Measurements from ENCODE around the gene ATP2B2. TPM values are rescaled to one million over a fixed set of nuclear protein-coding genes. Genes with fewer than 3 reads are reported as not detected.

ATP2B2 gene
- polyA plus RNA-seq, 2 of the 4 experiments (the other 2 are of a cell fraction) = 0.03 to 0.04 TPM

GRCh38 chr3:10327592-10327991 lies 177.8 kb downstream of the ATP2B2 start (continued):
- TF ChIP-seq BCL3 (IDR thresholded peaks at IDR 0.05) = no peak

- TF ChIP-seq HES2 (IDR thresholded peaks at IDR 0.05) = no peak
- peak in 1 of 2 experiments; percentile 47; a peak in 2 of 5 replicates for TF ChIP-seq RAD21 (conservative IDR thresholded peaks at IDR 0.05 in 1 of 2, IDR thresholded peaks at IDR 0.05 in 1 of 2)
- TF ChIP-seq CBX8 (IDR thresholded peaks at IDR 0.05) = no peak
- WGBS (ENCODE audit: missing lambda C conversion rate) = 33% methylated on average over 1 of the region's 1 CpG
- Histone ChIP-seq H3K9me3 (no peaks in the 10 kb centered on the region), H3K27ac (no peak overlapping the region), H3K4me3 (no peak overlapping the region), H3K4me2 (no peak overlapping the region), H3K4me1 (peaks cover 5% of the 10 kb centered on the region; the same call in 2 of the 3 replicates)
- ATAC-seq (peak; percentile 26 to 60; a peak in 3 of 6 replicates), DNase-seq (ENCODE audit: low read depth in 1 of 2, low spot score in 1 of 2) (peak; percentile 28 to 41), FAIRE-seq (no peak)
- CTCF ChIA-PET = interaction anchor here (0.6 to 2.6 kb wide), 11 partner anchors 8 to 417 kb away, joined by 3 to 13 read pairs (median 3); no protein-coding TSS in a partner anchor
- POLR2A ChIA-PET = interaction anchor here (0.6 kb wide), 1 partner anchor 39 kb away, joined by 3 read pairs; no protein-coding TSS in a partner anchor
Measured at GRCh38 chr3:10322352-10322710, 183.1 kb downstream of the ATP2B2 start.

- DNase-seq (ENCODE audit: low read depth in 1 of 2, low spot score in 1 of 2) (no peak), ATAC-seq (no peak), FAIRE-seq (no peak)
- CTCF ChIA-PET = interaction anchor here (0.5 to 2.6 kb wide), 15 partner anchors 9 to 418 kb away, joined by 3 to 13 read pairs (median 3); partner anchors contain the start of gene CRELD1
- WGBS (ENCODE audit: missing lambda C conversion rate) = 76% methylated on average over 7 of the region's 8 CpGs
- H3K4me1 ChIP-seq = peaks cover 5% of the 10 kb centered on the region; the same call in 2 of the 3 replicates
- POLR2A ChIA-PET = interaction anchor here (0.8 to 1.1 kb wide), 3 partner anchors 31 to 376 kb away, joined by 3 read pairs; no protein-coding TSS in a partner anchor
- TF ChIP-seq CTCF (IDR thresholded peaks at IDR 0.05) = no peak
- no peak for TF ChIP-seq MYC (IDR thresholded peaks at IDR 0.05; ENCODE audit: borderline replicate concordance, low read length)
- no peak for TF ChIP-seq POLR2A (IDR thresholded peaks at IDR 0.05; ENCODE audit: low read length)
- no peak for TF ChIP-seq MAX (IDR thresholded peaks at IDR 0.05)
- TF ChIP-seq GATA3 (IDR thresholded peaks at IDR 0.05; ENCODE audit: borderline replicate concordance) = no peak
- TF ChIP-seq ELK1 (IDR thresholded peaks at IDR 0.05; ENCODE audit: low read depth, low read length) = no peak
- no peak for TF ChIP-seq EP300 (IDR thresholded peaks at IDR 0.05)
- no peak for TF ChIP-seq EHMT2 (IDR thresholded peaks at IDR 0.05; ENCODE audit: low read depth)
- TF ChIP-seq KDM1A (IDR thresholded peaks at IDR 0.05; ENCODE audit: low read depth) = no peak
- no peak for TF ChIP-seq CBX8 (IDR thresholded peaks at IDR 0.05)
- no peak for TF ChIP-seq HDAC2 (IDR thresholded peaks at IDR 0.05)
- TF ChIP-seq NPAS2 (CRISPR knock-in tag; IDR thresholded peaks at IDR 0.05; ENCODE audit: borderline replicate concordance) = no peak
- peak overlapping the region in 1 of 2 experiments; percentile 97; a peak in 4 of 6 replicates for H3K27ac ChIP-seq
- peak overlapping the region; percentile 78; the same call in 2 of the 3 replicates for H3K4me3 ChIP-seq
- H3K4me2 ChIP-seq = peak overlapping the region; percentile 64
- no peaks in the 10 kb centered on the region for H3K9me3 ChIP-seq
Measured at GRCh38 chr3:10321630-10322351, 183.6 kb downstream of the ATP2B2 start.
